Measurements from ENCODE around the gene NDUFS7.

- no peak for TF ChIP-seq CTCF (conservative IDR thresholded peaks at IDR 0.05; ENCODE audit: low read length)
- no peak for TF ChIP-seq EZH2phosphoT487 (IDR thresholded peaks at IDR 0.05; ENCODE audit: borderline replicate concordance, low read depth, low read length)
These were observed 16.8 kb downstream of the NDUFS7 start for GRCh38 chr19:1400281-1401137.
